C1 segment of cervical spinal cord (tissue), 14 donors: Measurements from ENCODE around the gene KRT6B.

Experiments
- DNase-seq, 14 donors: peaks; one replicate each; lab custom pipeline; 2025; lab: John Stamatoyannopoulos, UW

The KRT6B gene

GRCh38 chr12:52436000-52436827 lies 15.7 kb downstream of the KRT6B start:
- DNase-seq, result no peak

GRCh38 chr12:52435659-52435999 lies 16.3 kb downstream of the KRT6B start:
- no peak for DNase-seq

GRCh38 chr12:52434760-52435530 lies 17.0 kb downstream of the KRT6B start:
- no peak for DNase-seq

GRCh38 chr12:52434081-52434733 lies 17.7 kb downstream of the KRT6B start, which contains the start of gene KRT75:
TSS of gene KRT75 (minus strand) at chr12:52434371. CDS start at chr12:52434304, 67 bp downstream.
- DNase-seq, result no peak

- no peak for DNase-seq
Observed at GRCh38 chr12:52433501-52434080, 18.4 kb downstream of the KRT6B start.

GRCh38 chr12:52432559-52433207 lies 19.3 kb downstream of the KRT6B start:
- no peak for DNase-seq

- DNase-seq, result no peak
Observed at GRCh38 chr12:52428121-52428520, 23.8 kb downstream of the KRT6B start.

- no peak for DNase-seq
Observed at GRCh38 chr12:52427083-52427482, 24.9 kb downstream of the KRT6B start.

- no peak for DNase-seq
Observed at GRCh38 chr12:52426034-52426433, 25.9 kb downstream of the KRT6B start.

- DNase-seq, result no peak
Observed at GRCh38 chr12:52425466-52425865, 26.5 kb downstream of the KRT6B start.

- DNase-seq, result peak in 1 of 14 donors; percentile 2
Observed at GRCh38 chr12:52423661-52424500, 28.1 kb downstream of the KRT6B start.

GRCh38 chr12:52423035-52423434 lies 28.9 kb downstream of the KRT6B start:
- DNase-seq, result no peak

GRCh38 chr12:52419656-52420055 lies 32.3 kb downstream of the KRT6B start:
- DNase-seq, result no peak

- DNase-seq, result no peak
Observed at GRCh38 chr12:52418576-52419110, 33.3 kb downstream of the KRT6B start.

GRCh38 chr12:52417740-52418139 lies 34.2 kb downstream of the KRT6B start:
- DNase-seq, result no peak

GRCh38 chr12:52416795-52417194 lies 35.2 kb downstream of the KRT6B start:
- no peak for DNase-seq

- DNase-seq, result no peak
Observed at GRCh38 chr12:52415870-52416750, 35.8 kb downstream of the KRT6B start.

- DNase-seq, result no peak
Observed at GRCh38 chr12:52414936-52415335, 37.0 kb downstream of the KRT6B start.

GRCh38 chr12:52413782-52414345 lies 38.1 kb downstream of the KRT6B start:
- no peak for DNase-seq
